Stimulated activated CD4-positive, alpha-beta T cell treated with anti-CD3 and anti-CD28 coated beads, Interleukin-1b, Interleukin-23, amount 100 ng/mL, for 4 hours (primary cell): ENCODE data around the gene RNF166.

Experiments
- DNase-seq, 2 donors: peaks; one replicate each; pipeline ENCODE4 v3.0.0-alpha.2; 2020; ENCODE audit warnings: low read depth in 2 of 2

Gene RNF166

DNA sequence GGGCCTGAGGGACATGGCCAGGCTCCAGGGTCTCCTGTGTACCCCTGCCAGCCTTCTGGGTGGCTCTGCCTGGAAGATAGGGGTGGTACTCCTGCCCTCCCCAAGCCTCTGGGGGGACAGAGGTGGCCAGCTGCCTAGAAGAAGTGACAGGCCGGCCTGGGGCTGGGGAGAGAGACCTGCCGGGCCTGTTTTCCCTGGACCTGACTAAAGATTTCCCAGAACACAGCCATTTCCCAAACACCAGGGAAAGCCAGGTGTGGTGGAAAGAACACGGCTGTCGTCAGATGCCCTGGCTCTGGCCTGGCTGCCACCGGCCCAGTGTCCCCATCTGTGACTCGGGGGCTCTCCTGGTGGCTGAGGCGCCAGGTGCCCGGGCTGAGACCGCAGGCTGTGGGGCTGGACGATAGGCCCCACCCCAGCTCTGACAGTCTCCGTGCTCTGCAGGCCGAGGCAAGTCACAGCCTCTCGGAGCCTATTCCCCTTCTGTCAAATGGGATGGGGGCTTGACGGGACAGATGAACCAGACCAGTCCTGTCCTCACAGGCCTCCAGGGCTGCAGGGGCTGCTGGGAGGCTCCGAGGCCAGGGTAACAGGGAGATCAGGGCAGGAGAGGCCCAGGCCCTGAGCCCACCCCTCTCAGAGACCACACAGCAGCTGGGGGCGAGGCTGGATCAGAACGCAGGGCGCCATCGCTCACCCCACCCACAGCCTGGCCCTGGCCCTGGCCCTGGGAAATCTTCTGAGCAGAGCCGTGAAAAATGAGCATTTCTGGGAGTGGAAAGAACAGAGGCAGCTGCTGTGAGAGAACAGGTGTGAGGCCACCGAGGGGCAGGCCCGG lies 33.1 kb upstream of the RNF166 start:
- DNase-seq = no peak

DNA sequence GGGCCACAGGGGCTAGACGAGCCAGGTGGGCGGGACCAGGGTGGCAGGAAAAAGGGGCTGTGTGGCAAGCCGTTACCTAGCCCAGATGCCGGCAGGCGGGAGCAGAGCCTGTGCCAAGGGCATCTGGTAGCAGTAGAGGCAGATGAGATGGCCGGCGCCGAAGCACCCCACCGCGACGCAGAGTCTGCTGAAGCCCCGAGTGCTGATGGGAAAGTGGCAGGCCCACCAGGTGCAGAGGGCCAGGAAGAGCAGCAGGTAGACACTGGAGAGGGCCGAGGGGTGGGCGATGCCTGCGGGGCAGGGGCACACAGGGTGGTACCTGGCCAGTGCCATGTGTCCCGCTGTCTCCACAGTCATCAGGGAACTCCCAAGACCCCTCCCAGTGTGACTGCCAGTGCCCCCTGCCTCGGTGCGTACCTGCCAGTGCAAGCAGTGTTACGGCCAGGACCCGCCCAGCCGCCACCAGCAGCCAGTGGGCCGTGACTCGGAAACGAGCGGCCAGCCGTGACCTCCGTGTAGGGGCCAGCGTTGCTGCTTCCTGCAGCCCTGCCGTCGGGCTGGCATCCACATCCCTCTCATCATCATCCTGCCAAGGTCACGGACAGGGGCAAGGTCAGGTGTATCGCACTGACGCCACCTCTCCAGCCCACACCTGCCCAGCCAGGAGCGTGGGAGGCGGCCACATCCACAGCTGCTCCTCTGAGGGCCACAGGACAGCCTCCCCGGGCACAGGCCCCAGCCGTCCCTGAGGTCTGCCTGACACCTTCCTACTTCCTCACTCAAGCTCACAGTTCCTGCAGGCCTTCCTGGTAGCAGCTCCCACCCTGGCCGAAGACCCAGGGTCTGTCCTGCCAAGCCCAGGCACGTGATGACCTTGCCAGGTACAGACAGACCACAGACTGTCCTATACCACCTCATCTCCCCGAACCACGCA lies 32.2 kb upstream of the RNF166 start:
- no peak for DNase-seq

DNA sequence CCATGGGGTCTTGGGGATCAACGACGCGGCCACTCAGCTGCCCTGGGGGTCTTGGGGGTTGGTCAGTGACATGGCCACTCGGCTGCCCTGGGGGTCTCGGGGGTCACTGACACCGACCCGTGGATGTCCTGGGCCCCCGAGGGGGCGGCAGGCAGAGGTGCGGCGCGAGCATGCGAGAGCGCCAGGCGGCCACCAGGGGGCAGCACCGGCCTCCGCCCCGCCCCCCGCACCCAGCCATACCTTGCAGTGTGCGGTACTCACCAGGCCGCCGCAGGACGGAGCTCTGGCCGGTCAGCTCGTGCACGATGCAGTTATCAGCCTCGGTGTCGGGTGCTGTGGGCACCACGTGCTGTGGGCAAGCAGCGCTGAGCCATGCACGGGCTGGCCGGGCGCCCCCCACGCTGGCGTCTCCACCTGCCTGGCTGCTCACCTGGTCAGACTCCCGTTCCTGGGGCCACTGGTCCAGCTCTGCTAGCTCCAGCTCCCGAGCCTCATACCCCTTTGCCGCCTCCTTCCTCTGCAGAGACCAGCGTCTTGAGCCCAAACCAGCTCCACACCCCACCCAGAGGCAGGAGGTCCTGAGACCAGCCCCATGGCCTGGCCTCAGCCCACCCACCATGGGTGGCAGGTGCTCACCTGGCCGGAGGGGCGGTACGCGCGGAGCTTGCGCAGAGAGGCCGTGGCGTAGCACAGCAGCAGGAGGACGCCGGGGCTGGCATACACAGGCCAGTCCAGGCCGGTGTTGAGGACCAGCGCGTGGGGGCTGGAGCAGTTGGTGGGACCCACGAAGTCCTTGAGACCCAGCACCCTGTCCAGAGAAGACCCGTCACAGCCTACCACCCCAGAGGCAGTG lies 31.3 kb upstream of the RNF166 start:
- DNase-seq = peak; percentile 63 to 75

DNA sequence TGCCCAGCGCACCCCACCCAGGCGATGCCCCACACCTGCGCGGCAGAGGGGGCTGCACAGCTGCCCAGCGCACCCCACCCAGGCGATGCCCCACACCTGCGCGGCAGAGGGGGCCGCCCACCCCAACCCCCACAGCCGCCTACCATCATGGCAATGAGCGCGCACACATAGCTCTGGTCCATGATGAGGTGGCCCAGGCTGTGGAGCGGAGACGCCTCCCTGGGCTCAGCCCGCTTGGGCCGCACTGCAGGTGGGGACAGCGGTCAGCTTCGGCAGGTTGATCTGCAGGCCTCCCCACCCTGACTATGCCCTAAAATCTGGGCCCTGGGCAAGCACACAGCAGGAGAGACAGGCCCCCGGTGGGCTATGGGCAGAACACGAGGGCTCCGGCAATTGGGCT lies 30.3 kb upstream of the RNF166 start:
- DNase-seq = no peak

DNA sequence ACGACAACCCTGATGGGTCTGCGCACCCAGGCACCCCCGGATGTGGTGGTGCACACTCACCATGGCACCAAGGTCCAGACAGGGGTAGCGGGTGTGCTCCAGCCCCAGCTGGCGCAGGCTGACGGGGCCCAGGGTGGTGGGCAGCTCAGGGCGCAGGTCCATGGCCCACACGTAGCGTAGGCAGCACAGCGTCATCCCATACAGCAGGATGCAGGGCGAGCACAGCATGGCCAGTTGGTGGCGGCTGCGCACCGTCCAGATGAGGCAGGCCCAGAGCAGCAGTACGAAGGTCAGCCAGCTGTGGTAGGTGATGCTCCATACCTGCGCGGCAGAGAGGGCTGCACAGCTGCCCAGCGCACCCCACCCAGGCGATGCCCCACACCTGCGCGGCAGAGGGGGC lies 29.9 kb upstream of the RNF166 start:
- DNase-seq = no peak

DNA sequence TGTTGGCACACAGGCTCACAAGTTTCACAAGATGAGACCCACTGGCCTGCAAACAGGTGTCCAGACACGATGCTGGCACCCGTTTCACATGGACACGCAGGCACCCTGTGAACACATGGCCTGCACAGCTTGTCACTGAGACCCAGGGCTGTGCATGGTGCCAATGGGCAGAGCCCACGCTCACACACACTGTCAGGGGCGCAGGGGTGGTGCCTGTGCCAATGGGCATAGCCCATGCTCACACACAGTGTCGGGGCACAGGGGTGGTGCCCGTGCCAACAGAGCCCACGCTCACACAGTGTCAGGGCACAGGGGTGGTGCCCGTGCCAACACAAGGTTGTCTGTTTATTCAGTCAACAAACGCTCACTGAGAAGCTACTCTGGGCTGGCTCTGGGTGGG lies 29.4 kb upstream of the RNF166 start:
- no peak for DNase-seq

DNA sequence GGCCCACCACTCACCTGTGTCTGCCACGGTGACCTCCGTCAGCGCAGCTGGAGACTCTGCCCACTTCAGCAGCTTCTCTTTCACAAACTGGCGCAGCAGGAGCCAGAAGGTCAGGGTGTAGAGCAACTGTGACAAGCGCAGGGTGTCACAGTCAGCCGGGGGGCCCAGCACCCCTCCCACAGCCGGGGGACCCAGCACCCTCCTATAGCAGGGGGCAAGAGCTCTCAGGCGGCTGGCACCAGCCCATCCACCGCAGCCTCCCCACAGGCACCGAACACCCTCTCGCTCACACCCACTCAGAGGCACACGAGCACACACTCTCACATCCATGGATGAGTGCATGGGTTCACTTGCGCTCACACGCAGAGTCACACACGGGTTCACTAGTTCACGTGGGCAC lies 28.9 kb upstream of the RNF166 start:
- no peak for DNase-seq

DNA sequence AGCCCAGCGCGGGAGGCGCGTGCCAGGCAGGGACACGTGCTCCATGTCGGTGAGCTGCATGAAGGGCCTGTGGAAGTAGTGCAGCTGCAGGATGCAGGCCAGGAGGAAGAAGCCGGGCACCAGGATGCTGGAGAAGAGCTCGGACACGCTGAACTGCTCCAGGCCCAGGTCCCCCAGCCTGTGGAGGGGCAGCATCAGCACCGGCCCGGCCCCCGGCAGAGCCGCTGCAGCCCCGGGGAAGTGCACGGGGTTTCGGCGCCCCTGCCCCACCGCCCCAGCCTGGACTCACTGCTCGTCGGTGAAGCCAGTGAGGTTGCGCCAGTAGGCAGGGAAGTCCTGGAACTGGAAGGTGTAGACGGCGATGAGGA lies 28.1 kb upstream of the RNF166 start:
- DNase-seq = no peak

DNA sequence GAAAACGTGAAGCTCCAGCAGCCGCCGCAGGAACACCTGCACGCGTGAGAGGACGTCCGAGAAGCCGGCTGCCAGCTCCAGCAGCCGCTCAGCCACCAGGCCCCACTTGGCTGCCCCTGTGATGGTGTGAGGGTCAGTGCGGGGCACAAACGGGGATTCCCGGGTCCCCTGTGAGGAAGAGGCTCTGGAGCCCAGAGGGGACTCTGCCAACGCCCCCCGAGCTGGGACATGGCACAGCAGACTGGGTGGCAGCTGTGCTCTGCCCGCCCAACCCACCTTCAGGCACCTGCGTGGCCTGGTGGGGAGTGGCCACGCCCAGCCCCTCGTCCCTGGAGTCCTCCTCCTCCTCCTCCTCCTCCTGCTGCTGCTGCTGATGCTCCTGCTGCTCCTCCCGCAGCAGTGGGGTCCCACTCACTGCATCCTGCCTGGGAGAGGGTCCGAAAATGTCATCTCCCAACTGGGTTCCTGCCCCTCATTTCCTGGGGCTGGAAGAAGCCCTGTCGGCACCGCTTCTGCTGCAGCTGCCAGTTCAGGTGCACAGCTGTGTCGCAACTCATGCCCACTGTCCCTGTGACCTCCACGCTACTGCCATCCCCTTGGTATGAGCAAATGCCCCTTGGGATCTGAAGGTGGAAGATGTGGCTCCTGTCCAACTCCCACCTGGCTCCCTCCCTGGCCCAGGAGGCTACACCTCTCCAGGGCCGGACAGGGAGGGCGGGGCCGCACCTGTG lies 27.6 kb upstream of the RNF166 start:
- DNase-seq = no peak

DNA sequence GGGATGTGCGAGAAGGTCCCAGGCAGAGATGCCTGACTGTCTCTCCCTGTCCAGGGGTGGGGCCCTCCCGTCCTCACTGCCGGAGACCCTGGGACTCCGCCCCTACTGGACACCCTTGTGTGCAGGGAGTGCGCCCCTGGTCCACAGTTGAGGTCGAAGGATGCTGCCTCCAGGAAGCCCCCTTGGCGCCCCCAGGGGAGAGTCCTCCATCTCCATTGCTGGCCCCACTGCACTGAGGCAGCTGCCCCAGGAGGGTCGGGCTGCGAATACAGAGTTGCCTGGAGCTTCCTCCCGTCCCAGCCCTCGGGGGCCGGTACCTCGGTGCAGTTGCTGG lies 26.7 kb upstream of the RNF166 start:
- no peak for DNase-seq

DNA sequence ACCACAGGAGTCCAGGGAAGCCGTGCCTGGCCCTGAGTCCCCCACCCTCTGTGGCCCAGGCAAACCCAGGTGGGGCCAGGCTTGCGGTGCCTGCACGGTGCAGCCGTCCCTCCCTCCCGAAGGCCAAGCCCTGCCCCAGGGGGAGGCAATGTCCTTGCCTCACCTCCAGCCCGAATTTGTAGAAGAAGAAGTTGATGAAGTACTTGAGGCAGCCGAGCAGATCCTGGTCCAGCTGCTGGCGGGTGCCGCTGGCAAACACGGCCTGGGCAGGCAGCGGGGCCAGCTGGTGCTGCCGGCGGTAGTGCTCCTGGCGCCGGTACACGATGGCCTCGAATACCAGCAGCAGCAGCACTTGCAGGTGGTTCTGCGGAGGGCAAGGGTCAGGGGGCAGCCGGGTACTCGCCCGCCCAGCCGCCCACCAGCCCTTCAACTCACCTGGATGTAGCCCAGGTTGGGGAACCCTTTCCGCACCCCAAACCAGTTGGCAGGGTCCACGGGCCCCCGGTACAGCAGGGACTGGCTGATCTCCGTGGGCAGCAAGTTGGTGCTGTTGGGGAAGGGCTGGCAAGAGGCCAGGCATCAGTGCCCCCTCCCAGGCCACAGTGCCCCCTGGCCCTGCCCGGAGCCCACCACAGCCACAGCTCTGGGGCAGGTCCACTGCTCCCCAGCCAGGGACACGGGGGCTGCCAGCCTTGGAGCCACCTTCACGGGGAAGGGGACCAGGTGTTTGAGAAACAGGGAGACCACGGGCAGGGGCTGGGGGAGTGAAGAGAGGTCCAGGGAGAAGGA lies 26.2 kb upstream of the RNF166 start:
- no peak for DNase-seq

DNA sequence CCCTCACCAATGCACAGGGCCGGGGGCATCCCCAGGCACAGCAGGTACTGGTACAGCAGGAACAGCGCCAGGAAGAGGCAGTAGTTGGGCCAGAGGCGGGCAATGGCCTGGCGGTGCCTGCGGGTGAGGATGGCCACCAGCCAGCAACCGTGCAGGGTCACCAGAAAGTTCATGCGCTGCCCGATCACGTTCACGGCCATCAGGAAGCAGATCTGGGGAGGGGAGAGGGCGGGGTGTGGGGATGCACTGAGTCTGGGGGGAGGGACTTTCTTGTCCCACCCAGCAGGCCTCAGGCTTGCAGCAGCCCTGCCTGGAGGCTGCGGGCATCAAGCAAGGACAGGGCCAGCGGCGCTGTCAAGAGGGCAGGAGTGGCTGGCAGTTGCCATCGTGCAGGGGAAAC lies 25.5 kb upstream of the RNF166 start:
- no peak for DNase-seq

DNA sequence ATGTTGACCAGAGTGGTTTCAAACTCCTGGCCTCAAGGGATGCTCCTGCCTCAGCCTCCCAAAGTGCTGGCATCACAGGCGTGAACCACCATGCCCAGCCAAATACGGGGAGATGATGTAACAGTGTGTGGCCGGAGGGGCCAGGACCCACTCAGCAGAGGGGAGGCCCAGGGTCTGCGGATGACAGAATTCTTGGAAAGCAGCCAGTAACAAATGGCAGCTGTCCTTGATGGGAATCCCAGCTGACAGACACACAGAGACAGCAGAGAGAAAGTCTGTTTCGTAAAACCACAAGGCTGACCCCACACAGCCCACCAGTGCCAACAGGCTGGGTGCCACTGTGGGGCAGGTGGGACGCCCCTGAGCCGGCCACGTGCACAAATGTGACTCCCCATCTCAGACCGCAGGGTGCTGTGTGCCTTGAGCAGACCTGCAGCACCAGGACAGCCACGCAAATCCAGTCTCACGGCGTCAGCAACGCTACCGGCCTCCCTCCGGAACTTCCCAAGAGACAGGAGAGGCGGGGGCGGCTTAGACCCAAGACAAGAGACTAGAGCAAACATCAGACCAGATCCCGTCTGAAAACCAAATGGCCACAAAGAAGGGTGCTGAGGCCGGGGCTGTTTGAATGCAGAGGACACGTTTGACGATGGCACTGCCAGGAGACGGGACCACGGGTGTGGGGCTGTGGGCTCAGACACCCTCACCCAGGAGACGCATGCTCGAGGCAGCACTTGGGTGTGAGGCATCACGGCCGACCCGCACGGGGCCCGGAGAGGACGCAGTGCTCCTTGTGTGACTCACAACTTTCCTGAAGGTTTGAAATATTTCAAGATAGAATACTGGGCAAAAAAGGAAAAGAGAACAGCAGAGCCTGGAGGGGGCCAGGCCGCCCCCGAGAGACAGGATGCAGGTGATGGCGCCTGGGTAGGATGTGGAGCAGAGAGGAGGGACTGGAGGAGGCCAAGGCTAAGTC lies 24.7 kb upstream of the RNF166 start:
- no peak for DNase-seq

DNA sequence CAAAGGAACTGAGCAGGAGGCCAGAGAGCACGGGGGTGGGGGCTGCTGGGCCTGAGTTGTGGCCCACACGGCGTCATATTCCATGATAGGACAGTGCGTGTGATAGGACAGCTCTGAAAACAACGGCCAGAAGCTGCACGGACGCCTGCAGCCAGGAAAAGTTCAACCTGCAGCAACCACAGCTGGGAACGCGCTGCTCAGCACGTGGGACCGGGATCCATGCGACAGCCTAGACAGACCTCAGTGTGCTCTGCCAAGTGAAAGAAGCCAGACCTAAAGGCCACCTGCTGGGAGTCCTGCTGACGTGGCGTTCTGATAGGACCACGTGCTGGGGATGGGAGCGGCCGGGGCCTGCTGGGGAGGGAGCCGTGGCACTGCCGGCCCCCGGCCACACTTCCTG lies 21.7 kb upstream of the RNF166 start:
- no peak for DNase-seq

DNA sequence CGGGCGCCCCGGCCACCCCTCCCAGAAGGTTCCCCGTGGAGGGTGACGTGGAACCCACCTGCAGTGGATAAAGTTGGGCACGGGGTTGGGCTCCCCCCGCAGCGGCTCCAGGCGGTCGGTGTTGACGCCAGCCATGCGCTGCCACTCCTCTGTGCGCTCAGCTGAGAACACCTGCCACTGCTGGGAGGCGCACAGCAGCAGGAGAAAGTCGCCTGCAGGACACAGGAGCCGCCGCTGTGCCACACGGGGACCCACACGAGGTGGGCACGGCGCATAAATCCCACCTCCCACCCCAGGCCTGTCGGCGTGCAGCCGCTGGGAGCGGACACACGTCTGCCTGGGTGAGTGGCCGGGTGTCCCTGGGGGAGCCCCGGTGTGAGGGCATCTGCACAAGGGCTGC lies 20.8 kb upstream of the RNF166 start:
- no peak for DNase-seq

DNA sequence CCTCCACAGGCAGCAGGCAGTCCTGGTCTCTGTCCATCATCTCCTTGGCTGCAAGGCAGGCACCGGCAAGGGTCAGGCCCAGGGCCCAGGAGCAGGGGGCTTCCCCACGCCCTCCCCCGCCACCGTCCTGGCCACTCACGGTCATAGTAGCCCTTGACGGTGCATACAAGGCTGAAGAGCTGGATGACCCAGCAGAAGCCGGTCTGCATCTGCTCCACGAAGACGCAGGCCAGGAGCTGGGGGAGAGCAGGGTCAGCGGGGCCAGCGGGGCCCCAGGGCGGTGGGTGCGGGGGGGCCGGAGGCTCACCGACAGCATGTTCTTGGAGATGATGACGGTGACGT lies 20.2 kb upstream of the RNF166 start:
- DNase-seq = no peak

DNA sequence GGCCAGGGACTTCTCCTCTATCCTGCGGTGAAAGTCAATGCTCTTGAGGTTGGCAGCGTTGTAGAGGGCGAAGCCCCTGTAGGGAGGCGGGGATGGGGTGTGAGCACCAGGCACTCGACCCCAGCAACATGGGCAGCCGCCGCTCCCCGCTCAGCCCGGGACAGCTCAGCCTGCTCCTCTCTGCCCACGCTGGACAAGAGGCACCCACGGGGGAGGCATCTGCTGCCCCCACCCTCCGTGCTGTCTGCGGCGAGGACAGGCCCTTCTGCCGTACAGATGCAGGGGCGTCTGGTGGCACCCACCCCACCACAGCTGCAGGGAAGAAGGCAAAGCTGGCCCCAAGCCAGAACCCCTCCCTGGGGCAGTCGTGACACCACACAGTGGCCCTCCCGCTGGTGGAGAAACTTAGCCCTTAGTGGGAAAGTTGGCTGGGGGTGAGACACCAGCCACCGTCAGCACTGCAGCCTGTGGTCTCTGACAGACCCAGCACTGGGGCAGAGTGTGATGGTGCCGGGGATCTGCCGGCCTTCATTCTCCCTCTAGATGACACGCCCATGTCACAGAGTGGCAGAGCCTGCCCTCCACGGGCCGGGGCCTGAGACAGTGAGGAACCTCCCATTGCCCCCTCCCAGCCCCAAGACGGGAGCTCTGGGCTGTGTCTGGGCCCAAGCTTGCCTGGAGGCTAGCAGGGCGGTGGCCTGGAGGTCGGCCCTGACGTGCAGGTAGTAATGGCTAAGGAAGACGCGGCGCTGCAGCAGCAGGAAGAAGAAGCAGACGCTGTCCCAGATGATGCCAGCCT lies 19.6 kb upstream of the RNF166 start:
- DNase-seq = no peak

DNA sequence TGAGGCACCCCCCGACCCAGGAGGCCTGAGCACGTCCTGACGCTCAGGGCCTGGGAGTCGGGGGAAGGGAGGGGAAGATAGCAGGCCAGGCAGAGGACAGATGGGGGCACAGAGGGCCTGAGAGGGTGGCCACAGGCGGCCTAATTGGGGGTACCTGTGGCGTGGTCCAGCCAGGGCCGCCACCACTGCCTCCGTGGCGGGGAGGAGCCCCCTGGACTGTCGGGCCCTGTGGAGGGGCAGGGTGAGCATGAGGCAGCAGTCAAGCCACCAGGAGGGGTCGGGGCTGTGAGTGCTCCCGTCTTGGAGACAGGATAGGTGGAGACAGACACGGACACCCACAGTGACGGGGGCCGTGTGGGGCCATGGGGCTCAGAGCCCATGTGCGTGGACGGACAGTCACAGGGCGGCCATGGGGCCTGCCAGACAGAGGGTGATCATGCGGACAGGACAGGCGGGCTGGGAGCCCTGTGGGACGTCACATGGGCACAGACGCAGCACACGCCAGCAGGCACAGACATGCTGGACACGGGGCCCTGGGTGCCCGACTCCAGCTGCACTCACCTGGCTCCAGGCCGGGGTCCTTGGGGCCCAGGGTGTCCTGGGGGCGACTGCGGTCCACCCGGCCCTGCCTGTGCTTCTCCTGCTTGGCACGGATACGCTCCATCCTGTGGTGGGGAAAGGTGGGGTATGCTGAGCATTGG lies 18.8 kb upstream of the RNF166 start:
- DNase-seq = no peak
